ENCODE results near the gene ADIPOR1.
A peak's percentile ranks its signal among the peaks of the same experiment; 100 is the strongest.
"Not testable (repeated sequence)": the region's sequence is repeated elsewhere in the genome, so short reads cannot be mapped to it uniquely, and the experiment has no call there.

Gene ADIPOR1

DNA sequence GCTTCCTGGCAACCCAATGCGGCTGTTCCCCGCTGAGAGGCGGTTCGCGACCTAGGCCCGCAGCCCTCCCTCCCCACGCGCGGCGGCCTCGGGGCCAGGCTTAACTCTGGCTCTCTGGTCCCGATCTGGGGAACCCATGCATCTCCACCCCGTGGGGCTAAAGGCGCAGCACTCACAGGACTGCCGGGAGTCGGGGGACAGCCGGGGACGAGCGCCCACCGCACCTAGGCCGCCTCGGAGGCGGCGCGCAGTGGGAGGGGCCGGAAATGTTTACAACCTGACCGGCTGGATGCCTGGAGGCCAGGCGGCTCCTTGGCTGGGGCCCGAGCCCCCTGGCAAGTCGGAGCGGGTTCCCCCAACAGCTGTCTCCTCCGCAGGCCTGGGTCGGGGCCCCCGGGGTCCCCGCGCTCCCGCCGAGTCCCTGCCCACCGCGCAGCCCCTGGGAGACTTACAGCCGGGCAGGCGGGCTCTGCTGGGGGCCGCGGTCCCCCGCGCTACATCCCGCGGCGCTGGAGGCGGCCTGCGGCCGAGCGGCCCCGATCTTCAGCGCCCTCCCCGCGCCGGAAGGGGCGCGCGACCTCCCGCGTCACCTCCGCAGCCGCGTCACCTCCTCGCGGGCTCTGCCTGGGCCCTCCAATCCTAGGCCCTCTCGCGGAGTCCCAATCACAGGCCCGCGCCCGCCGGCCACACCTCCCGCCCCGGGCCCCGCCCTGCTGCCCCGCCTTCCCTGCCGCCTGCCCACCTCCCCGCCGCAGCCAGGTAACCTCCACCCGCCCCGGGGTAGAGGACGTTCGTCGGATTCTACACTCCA lies at the start of gene ADIPOR1:
Gene ADIPOR1 (minus strand): TSS at position 580 of the 811 bp plus-strand sequence. CDS start 7,242 bp downstream, outside the sequence.
- peak; percentile 85 to 92 (median 86) for DNase-seq (ENCODE audit: low read depth in 3 of 3)

GRCh38 chr1:203006948-203007871 lies 49.1 kb upstream of the ADIPOR1 start, which contains the start of gene TMEM183A:
Gene TMEM183A, plus strand, starts transcription at chr1:203007374. Its CDS starts 92 bp downstream, at chr1:203007466.
- peak; percentile 89 to 95 (median 92) for DNase-seq (ENCODE audit: low read depth in 3 of 3)

- not testable (repeated sequence) for DNase-seq (ENCODE audit: low read depth in 3 of 3)
Measured at GRCh38 chr1:203005395-203006142, 47.5 kb upstream of the ADIPOR1 start.

GRCh38 chr1:203002951-203003350 lies 44.8 kb upstream of the ADIPOR1 start:
- DNase-seq (ENCODE audit: low read depth in 3 of 3), result no peak

GRCh38 chr1:203001986-203002385 lies 43.9 kb upstream of the ADIPOR1 start:
- DNase-seq (ENCODE audit: low read depth in 3 of 3), result no peak

GRCh38 chr1:203000217-203000944 lies 42.3 kb upstream of the ADIPOR1 start:
- DNase-seq (ENCODE audit: low read depth in 3 of 3), result no peak

- DNase-seq (ENCODE audit: low read depth in 3 of 3), result peak; percentile 22 to 56 (median 33)
Measured at GRCh38 chr1:202998836-202999750, 41.0 kb upstream of the ADIPOR1 start.

- no peak for DNase-seq (ENCODE audit: low read depth in 3 of 3)
Measured at GRCh38 chr1:202994756-202995155, 36.6 kb upstream of the ADIPOR1 start.

DNA sequence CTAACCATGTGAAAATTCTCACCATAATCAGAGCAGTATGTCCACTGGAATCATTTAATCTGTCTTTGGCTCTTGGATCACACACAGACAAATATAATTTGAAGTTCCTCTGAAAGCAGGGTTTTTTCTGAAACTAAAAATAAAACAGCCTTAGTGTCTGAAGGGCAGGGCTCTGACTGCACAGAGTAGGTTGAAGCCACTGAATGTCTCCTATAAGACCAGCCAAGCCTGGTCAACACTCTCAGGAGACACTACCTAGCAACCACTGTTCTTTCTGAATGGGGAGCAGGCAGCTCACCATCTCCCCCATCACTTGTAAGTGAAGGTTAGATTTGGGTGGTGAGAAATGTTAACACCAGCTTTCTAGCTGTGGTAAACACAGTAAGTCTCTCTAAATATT lies 33.0 kb upstream of the ADIPOR1 start:
- DNase-seq (ENCODE audit: low read depth in 3 of 3), result no peak

DNA sequence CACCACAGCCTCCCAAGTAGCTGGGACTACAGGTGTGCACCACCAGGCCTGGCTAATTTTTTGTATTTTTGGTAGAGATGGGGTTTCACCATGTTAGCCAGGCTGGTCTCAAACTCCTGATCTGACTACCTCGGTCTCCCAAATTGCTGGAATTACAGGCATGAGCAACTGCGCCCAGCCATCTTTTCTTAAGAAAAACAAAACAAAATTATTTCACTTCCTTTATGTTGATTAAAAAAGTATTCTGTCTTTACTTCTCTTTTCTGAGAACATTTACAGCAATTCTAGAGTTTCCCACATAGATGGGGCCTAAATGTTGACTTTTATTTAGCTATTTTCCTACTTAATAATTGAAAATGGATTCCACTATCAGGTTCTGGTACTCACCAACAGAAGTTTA lies 31.8 kb upstream of the ADIPOR1 start:
- no peak for DNase-seq (ENCODE audit: low read depth in 3 of 3)

- no peak for DNase-seq (ENCODE audit: low read depth in 3 of 3)
Measured at GRCh38 chr1:202987922-202988583, 29.9 kb upstream of the ADIPOR1 start.

- no peak for DNase-seq (ENCODE audit: low read depth in 3 of 3)
Measured at GRCh38 chr1:202987255-202987654, 29.1 kb upstream of the ADIPOR1 start.

DNA sequence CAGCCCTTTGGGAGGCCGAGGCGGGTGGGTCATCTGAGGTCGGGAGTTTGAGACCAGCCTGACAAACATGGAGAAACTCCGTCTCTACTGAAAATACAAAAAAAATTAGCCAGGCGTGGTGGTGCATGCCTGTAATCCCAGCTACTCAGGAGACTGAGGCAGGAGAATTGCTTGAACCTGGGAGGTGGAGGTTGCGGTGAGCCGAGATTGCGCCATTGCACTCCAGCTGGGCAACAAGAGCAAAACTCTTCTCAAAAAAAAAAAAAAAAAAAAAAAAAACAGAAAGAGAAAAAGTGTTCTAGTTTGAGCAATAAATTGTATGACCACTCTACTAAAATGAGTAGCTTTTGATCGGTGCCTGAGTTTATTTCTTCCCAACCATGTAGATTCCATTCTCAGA lies 28.0 kb upstream of the ADIPOR1 start:
- not testable (repeated sequence) for DNase-seq (ENCODE audit: low read depth in 3 of 3)

DNA sequence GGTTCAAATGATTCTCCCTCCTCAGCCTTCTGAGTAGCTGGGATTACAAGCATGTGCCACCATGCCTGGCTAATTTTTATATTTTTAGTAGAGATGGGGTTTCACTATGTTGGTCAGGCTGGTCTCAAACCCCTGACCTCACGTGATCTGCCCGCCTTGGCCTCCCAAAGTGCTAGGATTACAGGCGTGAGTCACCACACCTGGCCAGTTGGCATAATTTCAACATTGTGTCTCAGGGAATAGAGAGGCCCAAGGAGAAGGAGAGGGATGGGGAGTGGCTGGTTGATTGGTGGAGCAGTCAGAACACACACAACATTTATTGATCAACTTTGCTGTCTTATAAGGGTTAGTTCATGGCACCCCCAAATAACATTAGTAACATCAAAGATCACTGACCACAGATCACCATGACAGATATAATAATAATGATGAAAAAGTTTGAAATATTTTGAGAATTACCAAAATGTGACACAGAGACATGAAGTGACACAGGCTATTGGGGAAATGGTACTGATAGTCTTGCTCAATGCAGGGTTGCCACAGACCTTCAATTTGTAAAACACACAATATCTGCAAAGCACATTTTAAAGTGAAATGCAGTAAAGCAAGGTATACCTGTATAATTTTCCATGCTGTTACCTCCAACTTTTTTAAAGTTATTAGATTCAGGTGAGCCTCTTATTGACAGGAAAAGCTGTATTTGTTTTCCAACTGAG lies 24.8 kb upstream of the ADIPOR1 start:
- no peak for DNase-seq (ENCODE audit: low read depth in 3 of 3)

DNA sequence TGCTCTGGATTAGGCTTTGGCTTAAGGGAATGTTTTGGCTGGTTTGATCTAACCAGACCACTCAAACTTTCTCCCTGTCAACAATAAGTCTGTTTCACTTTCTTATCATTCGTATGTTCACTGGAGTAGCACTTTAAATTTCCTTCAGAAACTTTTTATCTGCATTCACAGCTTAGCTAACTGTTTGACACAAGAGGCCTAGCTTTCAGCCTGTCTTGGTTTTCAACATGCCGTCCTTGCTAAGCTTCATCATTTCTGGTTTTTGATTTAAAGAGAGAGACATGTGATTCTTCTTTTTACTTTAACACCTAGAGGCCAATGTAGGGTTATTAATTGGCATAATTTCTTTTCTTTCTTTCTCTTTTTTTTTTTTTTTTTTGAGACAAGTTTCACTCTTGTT lies 23.8 kb upstream of the ADIPOR1 start:
- no peak for DNase-seq (ENCODE audit: low read depth in 3 of 3)

- DNase-seq (ENCODE audit: low read depth in 3 of 3), result no peak
Measured at GRCh38 chr1:202979459-202979858, 21.3 kb upstream of the ADIPOR1 start.

- no peak for DNase-seq (ENCODE audit: low read depth in 3 of 3)
Measured at GRCh38 chr1:202976633-202977032, 18.5 kb upstream of the ADIPOR1 start.

DNA sequence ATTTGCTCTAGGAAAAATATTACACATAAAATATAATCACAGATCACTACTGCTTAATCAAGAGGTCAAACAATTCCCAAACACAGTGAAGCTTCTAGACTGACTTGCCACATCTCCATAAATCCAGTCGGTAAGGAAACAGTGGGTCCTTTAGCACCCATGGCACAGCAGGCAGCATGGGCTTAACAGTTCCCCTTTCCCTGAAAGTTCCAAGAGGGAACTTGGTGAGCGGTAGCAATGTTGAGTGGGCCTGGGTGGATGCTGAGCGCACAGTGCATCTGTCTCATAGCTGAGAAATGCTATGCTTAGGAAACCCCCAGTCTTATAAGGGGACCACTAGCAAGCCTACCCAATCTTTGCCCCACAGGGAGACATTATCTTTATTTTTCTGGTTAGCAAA lies 16.7 kb upstream of the ADIPOR1 start:
- DNase-seq (ENCODE audit: low read depth in 3 of 3), result no peak

GRCh38 chr1:202972046-202972445 lies 13.9 kb upstream of the ADIPOR1 start:
- DNase-seq (ENCODE audit: low read depth in 3 of 3), result no peak
